Fibroblast of lung (primary cell): ENCODE results near the gene GET3. TPM values are rescaled to one million over a fixed set of nuclear protein-coding genes. Genes with fewer than 3 reads are reported as not detected.
A peak's percentile ranks its signal among the peaks of the same experiment; 100 is the strongest.

Experiments used
- DNase-seq, 2 donors: peaks; one replicate each; pipeline versions ENCODE4 v3.0.0 to v3.0.0-alpha.2; 2010; ENCODE audit warnings: low read depth in 2 of 2
- H2AFZ ChIP-seq: 2 replicates; pipeline ENCODE4 v1.5.1; 2012; ENCODE audit warnings: low read length, control low read depth, inconsistent platforms
- H3K27ac ChIP-seq: 2 replicates; pipeline ENCODE4 v1.5.1; 2011; ENCODE audit warnings: low read length, control low read depth; ENCODE audit not compliant: insufficient read depth
- H3K27me3 ChIP-seq: 2 replicates; pipeline ENCODE4 v1.5.1; 2011; ENCODE audit warnings: mild to moderate bottlenecking, low read length; ENCODE audit not compliant: control insufficient read depth, insufficient read depth
- H3K36me3 ChIP-seq: 2 replicates; pipeline ENCODE4 v1.5.1; 2011; ENCODE audit warnings: low read length; ENCODE audit not compliant: control insufficient read depth, insufficient read depth
- H3K4me1 ChIP-seq: 2 replicates; pipeline ENCODE4 v1.5.1; 2011; ENCODE audit warnings: low read length; ENCODE audit not compliant: control insufficient read depth, insufficient read depth; ENCODE audit errors: extremely low read depth
- H3K4me2 ChIP-seq: 2 replicates; pipeline ENCODE4 v1.5.1; 2011; ENCODE audit warnings: low read length, control low read depth; ENCODE audit not compliant: insufficient read depth; ENCODE audit errors: extremely low read depth
- H3K4me3 ChIP-seq, 4 experiments: fragments of 200-600 bp in 1 of 4; sonication (generic) in 1 of 4; replicated peaks in 1 of 4; 2 replicates each; pipeline ENCODE4 v1.5.1; 2011 to 2016; ENCODE audit warnings: low read length in 4 of 4, low read depth in 3 of 4, mild to moderate bottlenecking in 3 of 4, control low read depth in 2 of 4, inconsistent platforms in 1 of 4, mixed read lengths in 1 of 4; ENCODE audit not compliant: insufficient read depth in 1 of 4; ENCODE audit errors: control extremely low read depth in 1 of 4
- H3K79me2 ChIP-seq: 2 replicates; pipeline ENCODE4 v1.5.1; 2012; ENCODE audit warnings: mild to moderate bottlenecking, low read length, inconsistent platforms; ENCODE audit not compliant: control insufficient read depth, insufficient read depth
- H3K9ac ChIP-seq: 2 replicates; pipeline ENCODE4 v1.5.1; 2011; ENCODE audit warnings: mild to moderate bottlenecking, low read length, control low read depth; ENCODE audit not compliant: insufficient read depth
- H3K9me3 ChIP-seq: 2 replicates; pipeline ENCODE4 v1.5.1; 2012; ENCODE audit warnings: low read depth, low read length; ENCODE audit not compliant: control insufficient read depth, insufficient read depth
- H4K20me1 ChIP-seq: 2 replicates; pipeline ENCODE4 v1.5.1; 2011; ENCODE audit warnings: low read length; ENCODE audit not compliant: control insufficient read depth, insufficient read depth; ENCODE audit errors: extremely low read depth
- CTCF ChIP-seq, 2 donors: IDR thresholded peaks in 1 of 2; conservative IDR thresholded peaks in 1 of 2; 1 replicate in 1 of 2; 2 replicates in 1 of 2; pipeline ENCODE4 v1.5.1; 2011 to 2012; ENCODE audit warnings: low read length in 2 of 2, control low read depth in 1 of 2, inconsistent platforms in 1 of 2, low read depth in 1 of 2, mild to moderate bottlenecking in 1 of 2
- EZH2 ChIP-seq: IDR thresholded peaks from 2 replicates; pipeline ENCODE4 v1.5.1; 2012; ENCODE audit warnings: low read length, control low read depth, mild to moderate bottlenecking; ENCODE audit errors: missing control alignments
- polyA plus RNA-seq, 2 donors: library from polyadenylated mRNA; depleted of rRNA in 1 of 2; stranded (reverse) in 1 of 2; unstranded in 1 of 2; fragments of >200 nt; gene quantifications; 2 replicates each; pipeline ENCODE4 v1.2.1, GENCODE V29; 2011 to 2012; ENCODE audit warnings: missing spikeins in 1 of 2
- total RNA-seq: library from RNA; depleted of rRNA; stranded (reverse); fragments of >200 nt; gene quantifications from 2 replicates; pipeline ENCODE4 v1.2.1, GENCODE V29; 2014

GET3 gene
- total and polyA plus RNA-seq, 2 donors (not counting 1 experiment from before 2014, with no cell fraction given) = 94.1 to 123 TPM

GRCh38 chr19:12750851-12751250, 13.6 kb downstream of the GET3 start:
- no peak overlapping the region for H3K4me2 ChIP-seq
- DNase-seq = peak in 1 of 2 donors; percentile 49
- peaks cover 9% of the 10 kb centered on the region for H3K36me3 ChIP-seq
- H4K20me1 ChIP-seq = no peaks in the 10 kb centered on the region
- H3K27me3 ChIP-seq = peaks cover 16% of the 10 kb centered on the region
- no peak overlapping the region for H3K4me3 ChIP-seq
- no peaks in the 10 kb centered on the region for H3K9me3 ChIP-seq
- peaks cover 6% of the 10 kb centered on the region for H3K4me1 ChIP-seq
- no peak overlapping the region for H3K9ac ChIP-seq
- H2AFZ ChIP-seq = no peak overlapping the region
- H3K27ac ChIP-seq = no peak overlapping the region
- H3K79me2 ChIP-seq = no peaks in the 10 kb centered on the region
- TF ChIP-seq CTCF (conservative IDR thresholded peaks at IDR 0.05 in 1 of 2, IDR thresholded peaks at IDR 0.05 in 1 of 2; ENCODE audit: low read depth in 1 of 2, low read length in 2 of 2) (no peak), EZH2 (peak; percentile 5)

- Histone ChIP-seq H3K4me3 (no peak within 1 kb of the TSS), H3K27ac (no peak within 1 kb of the TSS), H3K9ac (no peak within 1 kb of the TSS), H4K20me1 (no peaks in the 10 kb centered on the region), H3K4me2 (no peak within 1 kb of the TSS), H3K36me3 (peaks cover 7% of the 10 kb centered on the region), H3K9me3 (no peaks in the 10 kb centered on the region), H3K79me2 (no peaks in the 10 kb centered on the region), H3K27me3 (peaks cover 16% of the 10 kb centered on the region), H3K4me1 (peaks cover 6% of the 10 kb centered on the region), H2AFZ (no peak within 1 kb of the TSS)
- DNase-seq = no peak
- TF ChIP-seq CTCF (conservative IDR thresholded peaks at IDR 0.05 in 1 of 2, IDR thresholded peaks at IDR 0.05 in 1 of 2; ENCODE audit: low read depth in 1 of 2, low read length in 2 of 2) (no peak), EZH2 (no peak)
Measured at GRCh38 chr19:12751635-12752034, 14.3 kb downstream of the GET3 start, which contains the start of gene BEST2. BEST2 (plus strand) TSS chr19:12751791; CDS start chr19:12752593, 802 bp downstream.

- Histone ChIP-seq H3K4me2 (no peak overlapping the region), H3K27me3 (peaks cover 16% of the 10 kb centered on the region), H2AFZ (no peak overlapping the region), H3K36me3 (peaks cover 3% of the 10 kb centered on the region), H3K27ac (no peak overlapping the region), H3K9ac (no peak overlapping the region), H3K79me2 (no peaks in the 10 kb centered on the region), H3K4me3 (no peak overlapping the region), H3K4me1 (peaks cover 6% of the 10 kb centered on the region), H4K20me1 (no peaks in the 10 kb centered on the region), H3K9me3 (no peaks in the 10 kb centered on the region)
- no peak for TF ChIP-seq CTCF (conservative IDR thresholded peaks at IDR 0.05 in 1 of 2, IDR thresholded peaks at IDR 0.05 in 1 of 2; ENCODE audit: low read depth in 1 of 2, low read length in 2 of 2)
- TF ChIP-seq EZH2 = no peak
- DNase-seq = no peak
Measured at GRCh38 chr19:12752056-12752781, 14.9 kb downstream of the GET3 start.
